ENCODE results near the gene SLC7A1.
A peak's percentile ranks its signal among the peaks of the same experiment; 100 is the strongest.

The SLC7A1 gene

DNA sequence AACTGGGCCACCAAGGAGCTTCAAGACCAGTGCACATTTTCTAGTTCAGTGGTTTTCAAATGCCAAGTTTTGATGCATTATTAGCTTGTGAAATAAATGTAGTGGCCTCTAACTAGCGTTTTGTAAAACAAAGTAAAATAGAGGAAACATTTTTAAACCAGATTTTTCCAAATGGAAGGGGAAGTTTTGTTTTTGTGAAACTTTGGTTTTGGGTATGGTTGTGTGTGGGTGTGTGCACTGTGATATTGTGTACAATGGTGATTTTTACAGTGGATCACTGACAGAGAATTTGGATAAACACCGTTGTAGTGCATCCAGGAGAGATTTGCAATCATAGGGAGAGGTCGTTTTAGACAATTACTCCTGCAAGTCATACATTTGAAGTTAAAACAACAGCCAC lies 108.9 kb downstream of the SLC7A1 start:
- Histone ChIP-seq H3K27ac (ENCODE audit: low read depth, low read length) (no peak overlapping the region), H3K79me2 (ENCODE audit: control insufficient read depth, insufficient read depth, low read length) (no peaks in the 10 kb centered on the region), H3K27me3 (ENCODE audit: insufficient read depth, low read length, poor library complexity) (no peaks in the 10 kb centered on the region), H3K4me1 (ENCODE audit: control insufficient read depth, low read depth, low read length) (peaks cover 11% of the 10 kb centered on the region), H2BK5ac (ENCODE audit: low read length) (no peak overlapping the region), H3K23ac (ENCODE audit: low read length) (no peak overlapping the region), H3K4ac (ENCODE audit: low read depth, low read length) (no peak overlapping the region), H3K18ac (ENCODE audit: low read length) (no peak overlapping the region), H3K56ac (ENCODE audit: low read length) (no peak overlapping the region), H2BK15ac (replicated peaks; ENCODE audit: low read depth) (no peak overlapping the region), H2AK5ac (ENCODE audit: low read length) (no peak overlapping the region), H4K5ac (ENCODE audit: low read length) (no peak overlapping the region), H3K9ac (ENCODE audit: low read length) (no peak overlapping the region), H2BK120ac (ENCODE audit: low read depth, low read length) (no peak overlapping the region), H3K4me3 (ENCODE audit: low read length) (no peak overlapping the region), H3K79me1 (ENCODE audit: low read length) (no peaks in the 10 kb centered on the region), H3K36me3 (ENCODE audit: control insufficient read depth, insufficient read depth, low read length) (no peaks in the 10 kb centered on the region), H3K4me2 (ENCODE audit: low read length) (no peak overlapping the region), H4K8ac (ENCODE audit: low read depth, low read length) (no peak overlapping the region)
- no CpG with 5 or more reads among the region's 3 CpGs for WGBS (ENCODE audit: extremely low coverage, insufficient coverage, low lambda C conversion rate)
- no peak for DNase-seq

GRCh38 chr13:29484796-29485195 lies 110.7 kb downstream of the SLC7A1 start:
- Histone ChIP-seq H3K18ac (ENCODE audit: low read length) (no peak overlapping the region), H3K9ac (ENCODE audit: low read length) (no peak overlapping the region), H3K27me3 (ENCODE audit: insufficient read depth, low read length, poor library complexity) (no peaks in the 10 kb centered on the region), H3K4me1 (ENCODE audit: control insufficient read depth, low read depth, low read length) (peaks cover 11% of the 10 kb centered on the region), H4K8ac (ENCODE audit: low read depth, low read length) (no peak overlapping the region), H3K27ac (ENCODE audit: low read depth, low read length) (no peak overlapping the region), H4K5ac (ENCODE audit: low read length) (no peak overlapping the region), H3K4me3 (ENCODE audit: low read length) (no peak overlapping the region), H2AK5ac (ENCODE audit: low read length) (no peak overlapping the region), H2BK5ac (ENCODE audit: low read length) (no peak overlapping the region), H3K56ac (ENCODE audit: low read length) (no peak overlapping the region), H3K36me3 (ENCODE audit: control insufficient read depth, insufficient read depth, low read length) (no peaks in the 10 kb centered on the region), H2BK15ac (replicated peaks; ENCODE audit: low read depth) (no peak overlapping the region), H3K4me2 (ENCODE audit: low read length) (no peak overlapping the region), H3K23ac (ENCODE audit: low read length) (no peak overlapping the region), H3K79me2 (ENCODE audit: control insufficient read depth, insufficient read depth, low read length) (no peaks in the 10 kb centered on the region), H3K4ac (ENCODE audit: low read depth, low read length) (no peak overlapping the region), H2BK120ac (ENCODE audit: low read depth, low read length) (no peak overlapping the region), H3K79me1 (ENCODE audit: low read length) (no peaks in the 10 kb centered on the region)
- no CpG with 5 or more reads among the region's 7 CpGs for WGBS (ENCODE audit: extremely low coverage, insufficient coverage, low lambda C conversion rate)
- no peak for DNase-seq

DNA sequence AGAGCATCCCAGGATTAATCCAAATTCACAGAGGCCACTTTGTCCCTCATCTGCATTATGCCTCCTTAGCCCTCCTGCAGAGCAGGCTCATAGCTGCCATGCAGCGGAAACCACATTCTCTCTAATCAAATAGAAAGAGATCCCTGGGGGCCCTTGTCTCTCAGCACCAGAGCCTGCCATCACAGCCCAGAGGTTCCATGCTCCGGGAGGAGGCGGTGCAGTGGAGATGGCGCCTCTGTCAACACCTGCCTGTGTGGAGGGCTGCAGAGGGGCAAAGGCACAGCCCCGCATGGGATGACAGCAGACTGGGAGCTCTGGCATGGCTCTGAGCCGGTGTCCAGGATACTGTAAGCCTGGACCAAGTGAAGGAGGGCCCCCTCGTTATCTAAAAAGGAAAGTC lies 111.3 kb downstream of the SLC7A1 start:
- Histone ChIP-seq H4K5ac (ENCODE audit: low read length) (no peak overlapping the region), H3K27ac (ENCODE audit: low read depth, low read length) (no peak overlapping the region), H3K23ac (ENCODE audit: low read length) (no peak overlapping the region), H2AK5ac (ENCODE audit: low read length) (no peak overlapping the region), H3K27me3 (ENCODE audit: insufficient read depth, low read length, poor library complexity) (no peaks in the 10 kb centered on the region), H2BK15ac (replicated peaks; ENCODE audit: low read depth) (no peak overlapping the region), H3K79me2 (ENCODE audit: control insufficient read depth, insufficient read depth, low read length) (no peaks in the 10 kb centered on the region), H2BK120ac (ENCODE audit: low read depth, low read length) (no peak overlapping the region), H4K8ac (ENCODE audit: low read depth, low read length) (no peak overlapping the region), H3K9ac (ENCODE audit: low read length) (no peak overlapping the region), H3K4ac (ENCODE audit: low read depth, low read length) (no peak overlapping the region), H3K4me1 (ENCODE audit: control insufficient read depth, low read depth, low read length) (peaks cover 11% of the 10 kb centered on the region), H3K18ac (ENCODE audit: low read length) (no peak overlapping the region), H3K4me2 (ENCODE audit: low read length) (no peak overlapping the region), H3K36me3 (ENCODE audit: control insufficient read depth, insufficient read depth, low read length) (no peaks in the 10 kb centered on the region), H2BK5ac (ENCODE audit: low read length) (no peak overlapping the region), H3K56ac (ENCODE audit: low read length) (no peak overlapping the region), H3K79me1 (ENCODE audit: low read length) (no peaks in the 10 kb centered on the region), H3K4me3 (ENCODE audit: low read length) (no peak overlapping the region)
- DNase-seq: peak; percentile 54
- WGBS (ENCODE audit: extremely low coverage, insufficient coverage, low lambda C conversion rate): no CpG with 5 or more reads among the region's 7 CpGs

DNA sequence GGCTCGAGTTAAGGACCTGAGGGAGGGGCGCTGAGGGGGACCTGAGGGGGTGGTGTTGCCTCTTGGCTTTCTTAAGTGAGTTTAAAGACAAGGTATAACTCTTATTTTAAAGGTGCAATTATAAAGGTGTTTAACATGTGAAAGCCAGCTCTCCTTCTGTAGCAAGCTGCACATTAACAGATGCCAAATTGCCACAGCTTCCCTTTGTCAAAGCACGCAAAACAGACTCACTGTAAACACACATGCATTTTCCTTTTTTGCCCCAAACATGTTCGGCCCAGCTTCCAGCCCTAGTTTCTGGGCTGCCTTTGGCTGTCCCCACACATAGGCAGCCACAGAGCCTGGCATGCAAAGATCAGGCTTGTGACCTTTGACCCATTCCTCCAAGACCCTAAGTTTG lies 111.9 kb downstream of the SLC7A1 start:
- Histone ChIP-seq H3K27ac (ENCODE audit: low read depth, low read length) (no peak overlapping the region), H2BK15ac (replicated peaks; ENCODE audit: low read depth) (no peak overlapping the region), H3K36me3 (ENCODE audit: control insufficient read depth, insufficient read depth, low read length) (no peaks in the 10 kb centered on the region), H2AK5ac (ENCODE audit: low read length) (no peak overlapping the region), H4K5ac (ENCODE audit: low read length) (no peak overlapping the region), H3K4me3 (ENCODE audit: low read length) (no peak overlapping the region), H3K23ac (ENCODE audit: low read length) (no peak overlapping the region), H3K4me2 (ENCODE audit: low read length) (no peak overlapping the region), H2BK120ac (ENCODE audit: low read depth, low read length) (no peak overlapping the region), H3K56ac (ENCODE audit: low read length) (peak overlapping the region; percentile 3), H2BK5ac (ENCODE audit: low read length) (no peak overlapping the region), H3K9ac (ENCODE audit: low read length) (no peak overlapping the region), H4K8ac (ENCODE audit: low read depth, low read length) (no peak overlapping the region), H3K4ac (ENCODE audit: low read depth, low read length) (peak overlapping the region; percentile 44), H3K27me3 (ENCODE audit: insufficient read depth, low read length, poor library complexity) (no peaks in the 10 kb centered on the region), H3K79me1 (ENCODE audit: low read length) (no peaks in the 10 kb centered on the region), H3K4me1 (ENCODE audit: control insufficient read depth, low read depth, low read length) (peaks cover 11% of the 10 kb centered on the region), H3K79me2 (ENCODE audit: control insufficient read depth, insufficient read depth, low read length) (no peaks in the 10 kb centered on the region), H3K18ac (ENCODE audit: low read length) (no peak overlapping the region)
- DNase-seq: no peak
- no CpG with 5 or more reads among the region's 4 CpGs for WGBS (ENCODE audit: extremely low coverage, insufficient coverage, low lambda C conversion rate)

DNA sequence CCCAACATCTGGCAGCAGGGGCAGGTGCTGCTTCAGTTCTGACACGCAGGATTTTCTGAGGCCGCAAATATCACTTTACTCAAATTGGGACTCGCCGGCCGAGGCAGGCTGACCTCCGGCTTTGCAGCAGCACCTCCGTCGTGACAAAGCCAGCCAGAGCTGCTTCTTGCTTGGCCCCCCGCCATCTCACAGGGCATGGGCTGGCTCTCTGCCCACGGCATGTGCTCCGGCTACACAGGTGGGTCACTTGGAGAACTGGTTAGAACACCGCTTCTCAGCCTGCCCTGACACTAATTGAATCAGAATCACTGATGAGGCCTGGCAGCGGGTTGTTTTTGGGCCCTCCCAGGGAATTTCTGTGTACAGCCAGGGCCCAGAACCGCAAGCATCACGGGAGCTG lies 112.3 kb downstream of the SLC7A1 start:
- Histone ChIP-seq H3K4me2 (ENCODE audit: low read length) (no peak overlapping the region), H3K36me3 (ENCODE audit: control insufficient read depth, insufficient read depth, low read length) (no peaks in the 10 kb centered on the region), H2AK5ac (ENCODE audit: low read length) (peak overlapping the region; percentile 36), H3K4me1 (ENCODE audit: control insufficient read depth, low read depth, low read length) (peaks cover 11% of the 10 kb centered on the region), H3K79me1 (ENCODE audit: low read length) (no peaks in the 10 kb centered on the region), H3K27ac (ENCODE audit: low read depth, low read length) (no peak overlapping the region), H3K4ac (ENCODE audit: low read depth, low read length) (peak overlapping the region; percentile 44), H3K18ac (ENCODE audit: low read length) (peak overlapping the region; percentile 9), H4K5ac (ENCODE audit: low read length) (no peak overlapping the region), H2BK15ac (replicated peaks; ENCODE audit: low read depth) (no peak overlapping the region), H3K56ac (ENCODE audit: low read length) (peak overlapping the region; percentile 44), H3K79me2 (ENCODE audit: control insufficient read depth, insufficient read depth, low read length) (no peaks in the 10 kb centered on the region), H2BK5ac (ENCODE audit: low read length) (no peak overlapping the region), H3K4me3 (ENCODE audit: low read length) (no peak overlapping the region), H3K9ac (ENCODE audit: low read length) (no peak overlapping the region), H3K27me3 (ENCODE audit: insufficient read depth, low read length, poor library complexity) (no peaks in the 10 kb centered on the region), H2BK120ac (ENCODE audit: low read depth, low read length) (no peak overlapping the region), H3K23ac (ENCODE audit: low read length) (no peak overlapping the region), H4K8ac (ENCODE audit: low read depth, low read length) (no peak overlapping the region)
- no peak for DNase-seq
- no CpG with 5 or more reads among the region's 15 CpGs for WGBS (ENCODE audit: extremely low coverage, insufficient coverage, low lambda C conversion rate)

GRCh38 chr13:29482504-29482903 lies 113.0 kb downstream of the SLC7A1 start:
- H4K5ac ChIP-seq (ENCODE audit: low read length): no peak overlapping the region
- no peak overlapping the region for H3K4ac ChIP-seq (ENCODE audit: low read depth, low read length)
- no peak overlapping the region for H3K56ac ChIP-seq (ENCODE audit: low read length)
- DNase-seq: peak; percentile 66
- H3K27ac ChIP-seq (ENCODE audit: low read depth, low read length): no peak overlapping the region
- no CpG with 5 or more reads among the region's 4 CpGs for WGBS (ENCODE audit: extremely low coverage, insufficient coverage, low lambda C conversion rate)
- peaks cover 11% of the 10 kb centered on the region for H3K4me1 ChIP-seq (ENCODE audit: control insufficient read depth, low read depth, low read length)
- H2BK5ac ChIP-seq (ENCODE audit: low read length): no peak overlapping the region
- no peak overlapping the region for H2BK120ac ChIP-seq (ENCODE audit: low read depth, low read length)
- H3K79me2 ChIP-seq (ENCODE audit: control insufficient read depth, insufficient read depth, low read length): no peaks in the 10 kb centered on the region
- no peak overlapping the region for H3K18ac ChIP-seq (ENCODE audit: low read length)
- H3K23ac ChIP-seq (ENCODE audit: low read length): no peak overlapping the region
- H3K27me3 ChIP-seq (ENCODE audit: insufficient read depth, low read length, poor library complexity): no peaks in the 10 kb centered on the region
- no peaks in the 10 kb centered on the region for H3K79me1 ChIP-seq (ENCODE audit: low read length)
- H3K4me2 ChIP-seq (ENCODE audit: low read length): no peak overlapping the region
- no peaks in the 10 kb centered on the region for H3K36me3 ChIP-seq (ENCODE audit: control insufficient read depth, insufficient read depth, low read length)
- H3K9ac ChIP-seq (ENCODE audit: low read length): no peak overlapping the region
- no peak overlapping the region for H2AK5ac ChIP-seq (ENCODE audit: low read length)
- H4K8ac ChIP-seq (ENCODE audit: low read depth, low read length): no peak overlapping the region
- H3K4me3 ChIP-seq (ENCODE audit: low read length): no peak overlapping the region
- no peak overlapping the region for H2BK15ac ChIP-seq (replicated peaks; ENCODE audit: low read depth)
